Activated T-helper 9 cell treated with anti-CD3 and anti-CD28 coated beads, Interleukin-2, amount 50 U/mL, for 16 hours (primary cell): ENCODE data around the gene TNPO3.
"Not testable (repeated sequence)": the region's sequence is repeated elsewhere in the genome, so short reads cannot be mapped to it uniquely, and the experiment has no call there.

ENCODE experiments used
- DNase-seq: peaks from one replicate; pipeline ENCODE4 v3.0.0-alpha.2; 2020; ENCODE audit warnings: low read depth

Gene TNPO3

DNA sequence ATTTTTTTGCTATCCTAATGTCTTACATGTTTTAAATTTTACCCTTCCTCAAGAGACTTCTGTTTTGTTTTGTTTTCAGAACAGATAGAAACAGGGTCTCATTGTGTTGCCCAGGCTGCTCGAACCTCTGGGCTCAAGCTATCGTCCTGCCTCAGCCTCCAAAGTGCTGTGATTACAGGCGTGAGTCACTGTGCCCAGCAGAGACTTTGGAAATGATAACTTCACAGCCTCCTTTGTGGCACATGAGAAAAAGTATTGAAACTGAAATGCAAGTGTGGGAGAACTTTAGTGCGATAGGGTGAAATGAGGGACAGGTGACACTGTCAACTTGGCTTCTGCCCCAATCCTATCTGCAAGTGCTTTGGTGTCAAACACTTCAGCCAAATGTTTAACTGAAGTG, 95.6 kb downstream of the TNPO3 start:
- DNase-seq = no peak

DNA sequence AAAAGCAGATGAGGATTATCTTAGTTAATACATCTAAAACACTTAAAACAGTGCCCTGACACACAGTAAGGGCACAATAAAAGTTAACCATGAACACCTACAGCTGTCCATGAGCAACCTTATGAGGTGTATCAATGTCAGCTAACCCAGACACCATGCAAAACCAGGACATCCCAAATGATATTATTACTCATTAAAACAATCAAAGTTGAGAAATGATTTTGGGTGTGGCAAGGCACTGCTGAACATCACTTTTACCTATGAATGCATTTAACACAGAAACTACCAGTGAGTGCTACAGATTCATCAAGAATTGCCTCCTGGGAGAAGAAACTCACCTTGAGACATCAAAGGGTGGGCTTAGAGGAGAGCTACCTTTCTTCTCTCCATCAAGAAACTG, 98.9 kb downstream of the TNPO3 start:
- no peak for DNase-seq

DNA sequence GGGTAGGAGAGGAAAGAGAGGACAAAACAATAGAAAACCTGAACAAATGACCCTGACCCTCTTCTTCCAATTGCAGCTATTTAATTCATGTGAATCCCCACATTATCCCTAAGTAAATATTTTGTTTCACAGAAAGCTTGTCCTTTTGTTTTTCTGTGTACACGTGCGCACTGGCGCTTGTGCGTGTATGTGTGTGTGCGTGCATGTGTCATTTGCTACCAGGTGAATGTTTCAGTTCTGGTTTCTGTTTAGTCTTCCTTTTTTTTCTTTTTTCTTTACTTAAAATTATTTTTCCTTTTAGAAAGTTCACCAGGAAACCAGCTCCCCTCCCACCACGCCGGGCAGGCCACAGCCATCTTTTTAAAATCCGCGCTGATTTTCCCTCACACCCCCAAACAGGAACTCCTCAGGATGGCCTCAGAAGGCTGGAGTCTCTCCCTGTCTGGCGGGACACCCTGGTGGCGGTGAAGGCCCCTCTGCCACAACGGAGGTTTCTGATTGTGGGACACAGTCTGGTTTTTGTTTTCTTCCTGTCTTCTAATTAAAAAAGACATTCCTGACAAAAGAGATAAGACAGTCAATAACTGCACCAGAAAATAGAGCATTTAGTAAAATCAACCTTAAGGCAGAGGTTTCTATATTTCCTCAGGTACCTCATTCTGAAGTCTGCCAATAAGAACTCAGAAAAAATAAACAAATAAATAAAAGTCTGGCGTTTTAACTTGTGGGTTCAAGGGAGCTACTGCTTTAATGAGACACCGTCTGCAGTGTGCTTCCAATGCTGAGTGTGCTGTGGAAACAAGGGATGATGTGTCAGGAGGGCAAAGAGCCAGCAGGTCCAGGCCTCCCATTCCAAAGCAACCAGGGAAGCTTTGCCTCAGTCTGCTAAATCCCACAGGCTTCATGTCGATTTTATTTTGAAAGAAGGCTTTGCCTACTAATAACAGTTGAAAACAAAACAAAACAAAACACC, 99.8 kb downstream of the TNPO3 start:
- DNase-seq = no peak

DNA sequence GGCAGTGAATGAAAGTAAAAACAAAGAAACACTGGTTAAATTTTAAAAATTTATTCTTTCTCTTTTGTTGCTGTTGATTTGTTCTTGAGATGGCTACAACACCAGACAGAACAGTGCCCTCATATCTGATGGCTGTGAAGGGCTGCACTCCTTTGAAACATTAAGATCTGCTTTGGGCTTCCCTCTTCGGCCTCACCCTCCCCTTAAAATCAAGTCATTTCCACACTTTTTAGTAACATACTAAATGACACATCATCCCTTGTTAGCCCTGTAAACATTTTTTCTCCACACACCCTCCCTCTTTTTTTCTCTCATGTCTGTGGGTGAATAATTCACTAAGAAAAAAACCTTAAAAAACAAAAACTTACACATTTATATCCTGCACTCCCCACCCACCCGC, 100.8 kb downstream of the TNPO3 start:
- no peak for DNase-seq

DNA sequence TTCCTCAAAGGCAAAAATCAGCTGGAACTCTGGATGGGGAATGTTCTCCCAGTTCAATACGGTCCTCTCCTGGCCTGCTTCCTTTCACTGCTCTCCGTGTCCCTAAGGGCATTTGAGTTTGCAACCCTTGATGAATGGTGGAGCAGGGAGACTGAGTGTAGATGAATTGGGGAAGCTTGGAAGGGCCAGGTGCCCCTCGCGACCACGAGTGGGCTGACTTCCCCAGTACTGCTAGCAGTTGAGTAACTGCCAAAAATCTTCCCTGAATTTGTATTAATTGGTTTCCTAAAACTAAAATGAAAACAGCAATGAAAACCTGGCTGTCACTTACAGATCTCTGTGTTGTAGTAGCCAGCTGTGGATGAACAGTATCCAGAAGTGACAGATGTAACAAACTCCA, 103.6 kb downstream of the TNPO3 start:
- no peak for DNase-seq

DNA sequence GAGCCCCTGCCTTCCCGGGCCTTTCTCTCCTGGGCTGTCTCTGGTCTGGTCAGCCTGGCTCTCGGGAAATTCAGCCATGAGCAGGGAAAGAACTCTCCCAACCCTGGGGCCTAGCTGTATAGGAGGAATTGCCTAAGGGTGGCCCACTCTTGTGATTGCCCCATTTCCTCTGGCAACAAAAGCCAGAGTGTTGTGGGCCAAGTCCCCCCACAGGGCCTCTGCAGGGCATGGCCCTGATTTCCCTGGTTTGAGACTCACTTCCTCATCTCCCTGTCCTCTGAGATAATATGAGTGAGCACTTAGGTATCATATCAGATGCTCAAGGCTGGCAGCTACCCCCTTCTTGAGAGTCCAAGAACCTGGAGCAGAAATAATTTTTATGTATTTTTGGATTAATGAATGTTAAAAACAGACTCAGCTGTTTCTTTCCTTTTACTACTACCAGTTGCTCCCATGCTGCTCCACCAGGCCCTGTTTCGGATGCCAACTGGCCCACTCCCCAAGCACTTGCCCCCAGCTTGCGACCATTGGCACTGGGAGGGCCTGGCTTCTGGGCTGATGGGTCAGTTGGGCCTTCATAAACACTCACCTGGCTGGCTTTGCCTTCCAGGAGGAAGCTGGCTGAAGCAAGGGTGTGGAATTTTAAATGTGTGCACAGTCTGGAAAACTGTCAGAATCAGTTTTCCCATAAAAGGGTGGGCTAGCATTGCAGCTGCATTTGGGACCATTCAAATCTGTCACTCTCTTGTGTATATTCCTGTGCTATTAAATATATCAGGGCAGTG, 105.7 kb downstream of the TNPO3 start:
- DNase-seq = no peak

DNA sequence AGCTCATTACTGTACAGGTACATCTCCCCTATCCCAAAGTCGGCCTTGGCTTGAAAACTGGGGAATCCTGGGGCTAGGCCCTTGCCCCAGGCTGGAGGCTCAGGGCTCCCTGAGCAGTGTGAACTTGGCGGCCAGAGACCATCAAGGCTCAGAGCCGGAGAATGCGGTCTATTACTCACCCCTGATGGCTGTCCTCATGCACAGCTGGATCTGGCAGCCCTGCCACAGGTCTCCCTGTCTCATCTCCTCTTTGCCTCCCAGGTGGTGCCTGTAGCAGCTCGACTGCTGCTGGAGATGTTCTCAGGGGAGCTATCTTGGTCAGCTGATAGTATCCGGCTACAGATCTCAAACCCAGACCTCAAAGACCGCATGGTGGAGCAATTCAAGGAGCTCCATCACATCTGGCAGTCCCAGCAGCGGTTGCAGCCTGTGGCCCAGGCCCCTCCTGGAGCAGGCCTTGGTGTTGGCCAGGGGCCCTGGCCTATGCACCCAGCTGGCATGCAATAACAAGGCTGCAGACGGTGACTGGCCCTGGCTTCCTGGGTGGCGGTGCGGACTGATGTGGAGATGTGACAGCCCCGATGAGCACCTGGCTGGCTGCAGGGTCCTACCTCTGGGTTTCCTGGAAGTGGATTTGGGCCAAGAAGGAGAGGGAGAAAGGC, 106.5 kb downstream of the TNPO3 start:
- no peak for DNase-seq

DNA sequence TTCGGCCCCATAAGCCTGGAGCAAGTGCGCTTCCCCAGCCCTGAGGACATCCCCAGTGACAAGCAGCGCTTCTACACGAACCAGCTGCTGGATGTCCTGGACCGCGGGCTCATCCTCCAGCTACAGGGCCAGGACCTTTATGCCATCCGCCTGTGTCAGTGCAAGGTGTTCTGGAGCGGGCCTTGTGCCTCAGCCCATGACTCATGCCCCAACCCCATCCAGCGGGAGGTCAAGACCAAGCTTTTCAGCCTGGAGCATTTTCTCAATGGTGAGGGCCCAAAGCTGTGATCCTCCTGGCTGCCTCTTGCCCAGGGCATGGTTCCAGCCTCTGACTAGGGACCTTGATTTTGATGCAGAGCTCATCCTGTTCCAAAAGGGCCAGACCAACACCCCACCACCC, 107.1 kb downstream of the TNPO3 start:
- no peak for DNase-seq

DNA sequence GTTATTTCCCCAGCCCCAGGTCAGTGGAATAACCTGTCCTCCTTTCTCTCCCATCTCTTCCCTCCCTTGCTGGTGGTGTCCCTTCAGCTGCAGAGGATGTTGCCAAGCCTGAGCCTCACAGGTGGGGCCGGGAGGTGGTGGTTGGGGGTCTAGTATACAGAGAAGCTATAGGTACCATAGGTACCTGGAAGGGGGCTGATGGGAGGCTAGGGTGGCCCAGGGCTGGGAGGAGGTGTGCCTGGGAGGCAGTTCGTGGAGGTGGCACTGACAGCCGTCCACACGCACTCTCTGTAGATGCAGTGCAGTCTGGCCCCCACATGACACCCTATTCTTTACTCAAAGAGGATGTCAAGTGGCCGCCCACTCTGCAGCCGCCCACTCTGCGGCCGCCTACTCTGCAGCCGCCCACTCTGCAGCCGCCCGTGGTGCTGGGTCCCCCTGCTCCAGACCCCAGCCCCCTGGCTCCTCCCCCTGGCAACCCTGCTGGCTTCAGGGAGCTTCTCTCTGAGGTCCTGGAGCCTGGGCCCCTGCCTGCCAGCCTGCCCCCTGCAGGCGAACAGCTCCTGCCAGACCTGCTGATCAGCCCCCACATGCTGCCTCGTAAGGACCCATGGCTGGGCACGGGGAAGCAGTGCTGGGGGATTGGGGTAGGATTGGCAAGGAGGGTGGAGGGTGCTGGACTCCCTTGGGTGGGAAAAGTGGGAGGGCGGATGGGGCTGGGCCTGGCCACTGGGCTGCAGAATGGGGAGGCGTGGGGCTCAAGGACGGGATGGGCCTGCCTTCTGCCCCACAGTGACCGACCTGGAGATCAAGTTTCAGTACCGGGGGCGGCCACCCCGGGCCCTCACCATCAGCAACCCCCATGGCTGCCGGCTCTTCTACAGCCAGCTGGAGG, 107.7 kb downstream of the TNPO3 start:
- DNase-seq = no peak

DNA sequence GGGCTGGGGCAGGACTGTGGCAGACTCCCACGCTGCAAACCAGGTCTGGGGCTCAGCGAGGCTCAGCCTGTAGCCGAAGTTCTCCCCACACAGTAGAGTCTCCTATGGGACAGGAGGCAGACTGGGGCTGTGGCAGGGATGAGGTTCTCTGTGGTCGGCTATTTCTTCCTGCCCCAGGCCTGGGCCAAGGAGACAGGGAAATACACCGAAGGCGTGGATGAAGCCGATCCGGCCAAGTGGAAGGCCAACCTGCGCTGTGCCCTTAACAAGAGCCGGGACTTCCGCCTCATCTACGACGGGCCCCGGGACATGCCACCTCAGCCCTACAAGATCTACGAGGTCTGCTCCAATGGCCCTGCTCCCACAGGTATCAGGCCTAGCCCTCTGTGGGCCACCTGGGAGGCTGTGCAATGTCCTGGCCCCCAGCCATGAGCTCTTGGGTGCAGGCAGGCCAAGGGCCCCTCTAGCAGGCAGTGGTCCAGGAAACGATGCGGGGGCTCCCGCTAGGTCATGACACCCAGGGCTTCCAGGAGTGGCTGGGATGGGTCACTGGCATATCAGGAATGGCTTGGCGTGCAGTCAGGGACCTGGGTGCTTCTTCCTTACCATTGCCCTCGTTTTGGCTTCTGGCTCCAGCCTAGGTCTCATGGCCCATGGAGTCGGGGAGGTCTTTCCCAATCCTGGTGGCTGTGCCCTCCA, 109.1 kb downstream of the TNPO3 start:
- no peak for DNase-seq

DNA sequence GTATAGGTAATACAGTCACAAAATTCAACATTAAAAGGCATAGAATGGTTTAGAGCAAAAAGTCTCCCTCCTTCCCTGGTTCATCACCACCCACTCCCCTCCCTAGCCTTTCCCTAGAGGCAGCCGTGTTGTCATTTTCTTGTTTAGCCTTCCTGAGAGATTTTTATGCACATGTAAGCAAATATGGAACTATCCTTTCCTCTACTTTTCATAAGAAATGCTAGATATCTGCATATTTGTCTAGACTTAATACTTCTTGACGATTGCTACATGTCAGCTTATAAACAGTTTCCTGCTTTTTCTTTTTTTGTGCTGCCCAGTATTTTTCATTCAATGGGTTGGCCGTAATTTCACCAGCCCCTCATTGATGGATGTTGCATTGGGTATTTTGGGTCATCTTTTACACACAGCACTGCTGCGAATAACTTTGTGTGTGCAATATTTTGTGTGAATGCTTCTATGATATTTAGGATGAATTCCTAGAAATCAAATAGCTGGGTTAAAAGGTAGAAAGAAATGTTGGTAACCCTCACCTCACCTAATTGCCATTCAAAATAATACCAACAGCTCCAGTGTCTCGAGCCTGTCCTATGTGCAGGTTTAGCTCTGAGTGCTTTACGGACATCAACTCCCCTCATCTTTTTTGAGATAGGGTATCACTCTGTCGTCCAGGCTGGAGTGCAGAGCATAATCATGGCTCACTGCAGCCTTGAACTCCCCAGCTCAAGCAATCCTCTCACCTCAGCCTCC, 110.2 kb downstream of the TNPO3 start:
- DNase-seq = no peak

DNA sequence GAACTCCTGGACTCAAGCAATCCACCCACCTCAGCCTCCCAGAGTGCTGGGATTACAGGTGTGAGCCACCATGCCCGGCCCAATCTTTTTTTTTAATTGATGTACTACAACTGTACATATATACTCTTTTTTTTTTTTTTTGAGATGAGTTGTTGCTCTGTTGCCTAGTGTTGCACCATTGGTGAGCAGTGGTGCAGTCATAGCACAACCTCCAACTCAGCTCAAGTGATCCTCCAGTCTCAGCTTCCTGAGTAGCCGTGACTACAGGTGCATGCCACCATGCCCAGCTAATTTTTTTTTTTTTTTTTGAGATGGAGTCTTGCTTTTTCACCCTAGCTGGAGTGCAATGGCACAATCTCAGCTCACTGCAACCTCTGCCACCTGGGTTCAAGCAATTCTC, 111.7 kb downstream of the TNPO3 start:
- DNase-seq = not testable (repeated sequence)

DNA sequence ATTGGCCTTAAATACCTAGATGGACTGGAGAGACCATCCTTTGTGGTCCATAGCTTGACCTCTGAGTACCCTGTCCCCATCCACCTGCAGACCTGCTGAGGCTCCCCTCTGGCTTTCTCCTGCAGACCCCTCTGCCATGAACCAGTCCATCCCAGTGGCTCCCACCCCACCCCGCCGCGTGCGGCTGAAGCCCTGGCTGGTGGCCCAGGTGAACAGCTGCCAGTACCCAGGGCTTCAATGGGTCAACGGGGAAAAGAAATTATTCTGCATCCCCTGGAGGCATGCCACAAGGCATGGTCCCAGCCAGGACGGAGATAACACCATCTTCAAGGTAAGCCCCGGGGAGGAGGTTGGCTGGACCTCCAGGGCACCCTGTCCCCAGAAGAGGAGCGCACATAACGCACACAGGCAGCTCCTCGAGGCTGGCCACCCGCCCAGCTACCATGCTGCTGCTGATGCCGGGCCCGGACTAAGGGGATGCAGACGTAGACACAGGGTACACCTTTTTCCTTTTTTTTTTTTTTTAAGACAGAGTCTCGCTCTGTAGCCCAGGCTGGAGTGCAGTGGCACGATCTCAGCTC, 112.9 kb downstream of the TNPO3 start:
- DNase-seq = no peak

DNA sequence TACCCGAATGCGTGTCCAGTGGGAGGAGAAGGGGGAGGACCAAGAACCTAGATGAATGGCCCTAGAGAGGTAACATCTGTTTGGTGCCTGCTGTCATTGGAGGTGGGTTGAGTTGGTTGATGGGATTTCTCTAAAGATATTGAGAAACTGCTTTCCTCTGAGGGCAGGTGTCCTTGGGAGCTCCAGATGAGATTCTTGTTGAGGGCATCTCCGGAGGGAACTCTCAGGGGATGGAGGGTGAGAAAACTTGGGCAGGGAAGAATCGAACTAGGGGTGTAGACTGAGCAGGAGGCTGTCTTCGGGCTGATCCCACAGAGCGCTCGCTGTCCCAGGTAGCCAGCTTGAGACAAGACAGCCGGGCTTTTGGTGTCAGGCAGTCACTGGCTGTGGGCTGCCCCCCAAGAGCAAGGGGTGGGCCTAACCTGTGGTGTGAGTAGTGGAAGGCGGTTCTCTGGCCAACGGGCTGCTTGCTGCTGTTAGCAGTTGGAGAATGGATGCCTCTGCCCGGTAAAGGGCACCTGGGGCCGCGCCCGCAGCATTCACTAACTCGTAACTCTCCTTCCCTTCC, 113.5 kb downstream of the TNPO3 start:
- DNase-seq = no peak

DNA sequence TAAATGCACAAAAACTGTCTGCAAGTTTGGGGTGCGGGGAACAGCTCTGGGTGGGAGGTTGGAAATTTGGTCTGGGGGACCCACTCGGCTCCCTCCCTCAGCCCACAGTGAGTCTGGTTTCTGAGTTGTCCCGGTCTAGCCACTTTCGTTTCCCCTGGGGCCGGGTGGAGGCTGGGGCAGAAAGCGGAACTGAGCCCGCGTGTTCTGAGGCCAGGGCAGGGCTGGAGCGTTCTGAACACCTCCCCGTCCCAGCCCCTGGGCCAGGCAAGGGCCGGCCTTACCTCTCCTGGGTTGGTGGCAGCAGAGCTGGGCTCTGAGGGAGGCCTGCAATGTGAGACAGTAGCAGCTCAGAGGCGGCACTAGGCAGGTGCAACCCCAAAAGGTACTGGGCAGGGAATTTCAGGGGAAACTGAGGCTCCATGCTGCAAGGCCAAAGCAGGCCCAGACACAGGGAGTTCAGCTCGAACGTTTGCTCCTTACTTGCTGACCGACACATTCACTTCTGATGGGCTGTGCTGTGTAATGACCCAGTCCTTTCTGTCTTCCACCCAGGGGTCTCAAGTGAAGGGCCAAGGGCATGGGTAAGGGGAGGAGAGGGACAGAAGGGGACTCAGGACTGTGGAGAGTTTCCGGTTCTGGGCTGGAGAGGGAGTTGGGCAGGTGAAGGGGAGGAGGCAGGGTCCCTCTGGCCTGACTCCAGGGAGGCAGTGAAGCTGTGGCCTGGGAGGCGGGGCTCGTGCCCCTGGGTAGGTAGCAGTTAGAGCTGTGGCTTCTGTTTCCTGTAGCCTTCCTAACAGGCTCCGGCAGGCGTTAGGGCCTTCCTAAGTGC, 114.2 kb downstream of the TNPO3 start:
- DNase-seq = no peak

DNA sequence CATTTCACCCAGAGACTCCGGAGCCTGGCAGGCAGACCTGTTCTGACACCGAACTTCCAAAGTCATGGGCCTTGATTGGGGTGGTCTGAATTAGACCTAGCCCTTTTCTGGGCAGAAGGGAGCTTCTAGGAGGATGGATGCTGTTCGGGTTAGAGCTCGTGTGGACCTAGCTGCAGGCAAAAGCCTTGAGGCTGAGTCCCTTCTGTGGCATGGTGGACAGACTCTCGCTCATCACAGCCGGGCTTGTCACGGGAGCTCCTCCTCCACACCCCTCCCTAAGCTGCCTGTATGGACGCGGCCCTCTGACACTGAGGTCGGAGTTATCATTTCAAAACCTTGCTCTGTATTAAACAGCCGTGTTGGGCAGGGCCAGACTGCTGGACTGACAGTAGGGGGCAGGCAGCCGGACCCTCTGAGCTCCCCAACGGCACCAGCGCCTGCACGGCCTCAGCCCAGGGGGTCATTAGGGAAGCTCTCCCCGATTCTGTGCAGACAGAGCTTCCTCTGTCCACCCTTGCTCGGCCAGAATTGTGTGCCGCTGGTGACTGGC, 115.0 kb downstream of the TNPO3 start:
- no peak for DNase-seq

DNA sequence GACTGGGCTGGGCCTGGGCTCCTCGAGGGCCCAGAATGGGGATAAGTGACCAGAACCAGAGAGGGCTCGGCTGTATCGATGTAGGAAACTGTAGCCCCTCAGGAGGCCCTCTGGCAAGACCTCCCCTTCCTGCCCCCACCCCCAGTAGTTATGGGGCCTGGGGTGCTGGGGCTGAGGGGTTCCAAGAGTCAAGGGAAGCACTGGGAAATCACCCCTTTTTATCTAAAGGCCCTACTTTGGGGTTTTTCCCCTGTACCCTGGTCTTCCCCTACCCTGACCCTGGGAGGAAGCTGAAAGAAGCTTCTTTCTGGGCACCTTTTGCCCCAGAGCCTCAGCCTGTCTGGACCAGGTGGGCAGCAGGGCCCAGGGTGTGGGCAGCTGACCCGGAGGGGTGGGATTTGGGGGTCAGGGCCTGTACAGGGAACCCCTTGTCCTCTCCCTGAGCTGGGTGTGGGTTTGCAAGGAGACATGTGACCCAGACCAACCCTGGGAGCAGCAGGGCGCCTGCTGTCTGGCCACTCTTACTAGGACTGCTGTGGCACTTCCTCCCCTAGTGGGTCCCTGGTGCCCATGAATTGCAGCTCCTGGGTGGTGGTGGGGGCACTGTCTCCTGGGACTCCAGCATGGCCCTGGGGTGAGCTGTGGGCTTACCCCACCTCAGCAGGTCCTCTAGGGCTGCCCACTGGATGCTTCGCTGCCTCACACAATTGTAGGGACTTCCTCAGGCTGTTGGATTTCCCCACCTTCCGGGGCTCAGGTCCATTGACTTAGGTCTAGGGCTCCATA, 115.6 kb downstream of the TNPO3 start:
- DNase-seq = no peak
